GM10248 (cell line): ENCODE measurements around the gene GPR162.

Experiments
- CTCF ChIA-PET: fragments of 300-600 bp; sonication (Branson Sonifier 250); formaldehyde crosslinking; extraction: SDS; loops from one replicate; lab custom pipeline; 2021; ENCODE audit warnings: antibody characterized with exemption; lab: Yijun Ruan, JAX
- POLR2A ChIA-PET: fragments of 350-650 bp; sonication (Branson Sonifier 250); formaldehyde crosslinking; extraction: SDS; loops from one replicate; lab custom pipeline; 2020; ENCODE audit warnings: antibody characterized with exemption; lab: Yijun Ruan, JAX
- DNase-seq: peaks from one replicate; pipeline ENCODE4 v3.0.0; 2012; ENCODE audit errors: extremely low spot score
- CTCF ChIP-seq: IDR thresholded peaks from 2 replicates; pipeline ENCODE4 v1.5.1; 2012; ENCODE audit warnings: mild to moderate bottlenecking, low read depth; ENCODE audit errors: extremely low read depth, missing control alignments, control extremely low read depth

The GPR162 gene

GRCh38 chr12:6827437-6827911 lies 5.9 kb downstream of the GPR162 start:
- DNase-seq, result no peak
- TF ChIP-seq CTCF, result no peak
- ChIA-PET CTCF (interaction anchor here (0.8 to 7.6 kb wide), 6 partner anchors 7 to 74 kb away, joined by 3 to 60 read pairs (median 19); partner anchors contain the start of genes GNB3, MLF2 and PTMS), POLR2A (no interaction called here)

- TF ChIP-seq CTCF, result peak; percentile 19
- POLR2A ChIA-PET, result no interaction called here
- no peak for DNase-seq
- CTCF ChIA-PET, result interaction anchor here (1.0 to 6.6 kb wide), 11 partner anchors 9 to 274 kb away, joined by 3 to 60 read pairs (median 3); partner anchors contain the start of genes COPS7A, GNB3, MLF2 and PTMS
Measured at GRCh38 chr12:6827982-6828780, 6.6 kb downstream of the GPR162 start, which contains the start of gene P3H3. Gene P3H3, plus strand, starts transcription at chr12:6828407. Its CDS starts 34 bp downstream, at chr12:6828441.

GRCh38 chr12:6828781-6829535 lies 7.3 kb downstream of the GPR162 start:
- no peak for DNase-seq
- CTCF ChIA-PET, result interaction anchor here (1.0 to 6.6 kb wide), 13 partner anchors 9 to 275 kb away, joined by 3 to 60 read pairs (median 4); partner anchors contain the start of genes COPS7A, GNB3, MLF2 and PTMS
- TF ChIP-seq CTCF, result no peak
- POLR2A ChIA-PET, result no interaction called here

GRCh38 chr12:6829536-6830220 lies 8.1 kb downstream of the GPR162 start:
- TF ChIP-seq CTCF, result no peak
- DNase-seq, result no peak
- POLR2A ChIA-PET, result interaction anchor here (1.3 kb wide), 1 partner anchor 38 kb away, joined by 5 read pairs; the partner anchor contains the start of gene TPI1

DNA sequence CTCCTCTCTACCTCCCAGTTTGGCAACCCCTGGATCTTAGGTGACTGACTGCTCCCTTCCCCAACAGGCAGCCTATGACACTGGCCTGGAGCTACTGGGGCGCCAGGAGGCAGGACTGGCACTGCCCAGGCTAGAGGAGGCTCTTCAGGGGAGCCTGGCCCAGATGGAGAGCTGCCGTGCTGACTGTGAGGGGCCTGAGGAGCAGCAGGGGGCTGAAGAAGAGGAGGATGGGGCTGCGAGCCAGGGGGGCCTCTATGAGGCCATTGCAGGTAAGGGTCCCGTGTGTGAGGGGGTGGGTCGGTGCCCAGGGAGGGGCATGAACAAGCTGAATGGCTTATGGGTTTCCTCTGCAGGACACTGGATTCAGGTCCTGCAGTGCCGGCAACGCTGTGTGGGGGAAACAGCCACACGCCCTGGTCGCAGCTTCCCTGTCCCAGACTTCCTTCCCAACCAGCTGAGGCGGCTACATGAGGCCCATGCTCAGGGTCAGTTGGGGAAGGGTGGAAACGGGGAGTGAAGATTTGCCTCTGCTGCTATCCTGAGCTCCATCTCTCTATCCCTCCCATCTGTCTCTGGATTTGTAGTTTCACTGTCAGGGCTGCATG lies 8.8 kb downstream of the GPR162 start:
- TF ChIP-seq CTCF, result no peak
- ChIA-PET POLR2A (interaction anchor here (1.3 kb wide), 1 partner anchor 37 kb away, joined by 5 read pairs; the partner anchor contains the start of gene TPI1), CTCF (interaction anchor here (0.8 to 3.8 kb wide), 9 partner anchors 8 to 78 kb away, joined by 3 to 15 read pairs (median 4); partner anchors contain the start of genes GNB3, MLF2 and SPSB2)
- no peak for DNase-seq

More at GRCh38 chr12:6829536-6830220, 8.1 kb downstream of the GPR162 start:
- CTCF ChIA-PET, result interaction anchor here (1.0 to 6.6 kb wide), 14 partner anchors 7 to 266 kb away, joined by 3 to 60 read pairs (median 4); partner anchors contain the start of genes COPS7A, GNB3, MLF2 and PTMS
